GM21360 (cell line): Measurements from ENCODE around the gene NT5M.

ENCODE experiments used
- ATAC-seq: cut with Tn5 transposase; IDR thresholded peaks from one replicate; pipeline ENCODE4 v1.9.1; 2021; ENCODE audit warnings: mild to moderate bottlenecking, moderate library complexity; ENCODE audit not compliant: unreplicated experiment

Gene NT5M

GRCh38 chr17:17352836-17353624 lies 49.9 kb downstream of the NT5M start:
- no peak for ATAC-seq

DNA sequence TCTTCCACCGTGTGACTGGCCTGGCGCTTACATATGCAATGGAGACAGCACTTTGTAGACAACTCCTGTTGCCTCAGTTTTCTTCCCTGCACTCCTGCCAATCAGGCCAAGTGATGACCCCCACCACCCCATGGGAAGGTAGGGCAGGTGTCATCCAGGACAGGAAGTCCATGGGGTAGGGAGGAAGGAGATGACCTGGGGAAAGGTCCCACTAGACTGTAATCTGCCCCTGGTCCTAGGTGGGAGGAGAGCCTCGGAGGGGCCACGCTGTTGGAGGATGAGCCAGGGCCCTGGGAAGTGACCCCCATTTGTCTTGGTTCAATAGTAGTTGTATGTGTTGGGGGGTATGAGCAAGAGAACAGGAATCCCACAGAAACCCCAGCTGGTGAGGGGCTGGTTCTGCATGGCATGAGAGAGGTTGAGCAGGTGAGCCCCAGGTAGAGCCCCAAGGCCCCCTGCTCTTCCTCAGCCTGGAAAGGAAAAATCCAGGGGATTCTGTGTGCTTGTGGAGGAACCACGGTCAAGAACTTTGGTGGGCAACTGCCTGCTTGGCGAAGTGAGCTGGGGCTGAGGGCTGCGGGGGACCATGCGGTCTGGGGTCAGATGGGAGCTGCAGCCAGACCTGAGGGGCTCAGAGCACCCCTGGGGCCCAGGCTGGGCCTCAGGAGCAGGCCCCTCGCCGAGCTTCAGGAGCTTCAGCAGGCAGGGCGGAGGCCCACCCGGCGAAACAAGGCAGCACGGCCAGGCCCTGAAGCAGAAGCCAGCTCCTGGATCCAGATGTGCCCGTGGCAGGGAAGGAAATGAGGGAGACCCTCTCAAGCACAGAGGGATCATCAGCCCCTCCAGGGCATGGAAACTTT lies 50.7 kb downstream of the NT5M start:
- no peak for ATAC-seq

- no peak for ATAC-seq
Observed at GRCh38 chr17:17354560-17355349, 51.6 kb downstream of the NT5M start.

- no peak for ATAC-seq
Observed at GRCh38 chr17:17355426-17355825, 52.3 kb downstream of the NT5M start.

DNA sequence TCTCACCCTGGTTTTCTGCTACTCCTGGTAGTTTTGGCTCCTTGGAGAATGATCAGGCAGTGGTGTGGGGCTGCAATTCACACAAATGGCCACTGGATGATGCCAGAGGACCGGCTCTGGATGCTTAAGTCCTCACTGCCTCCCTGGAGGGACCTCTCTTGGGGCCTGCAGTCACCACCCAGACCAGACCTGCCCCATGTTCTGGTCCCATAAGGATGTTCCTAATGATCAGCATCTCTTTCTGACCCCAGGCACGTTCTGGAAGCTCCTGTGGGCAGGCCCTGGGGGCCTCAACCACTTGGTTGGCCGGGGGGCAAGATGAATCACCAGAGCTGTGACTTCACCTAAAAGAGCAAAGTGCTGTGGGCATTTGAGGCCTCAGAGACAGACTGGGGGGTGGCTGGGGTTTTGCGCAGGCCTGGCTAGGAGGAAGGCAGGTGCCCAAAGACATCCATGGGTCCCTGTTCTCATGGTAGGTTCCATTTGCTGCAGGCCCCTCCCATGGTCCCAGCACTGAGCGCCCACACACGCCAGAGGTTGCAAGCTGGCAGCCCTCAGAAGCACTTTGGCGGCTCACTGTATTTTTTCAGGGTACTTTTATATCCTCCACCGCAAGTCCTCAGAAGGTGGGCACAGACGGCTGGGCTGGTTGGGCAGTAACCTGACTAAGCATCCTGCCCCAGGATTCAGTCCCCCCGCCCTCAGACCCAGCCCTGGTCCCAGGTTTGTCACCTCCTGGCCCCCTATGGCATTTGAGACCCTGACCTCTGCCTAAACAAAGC lies 53.2 kb downstream of the NT5M start:
- no peak for ATAC-seq

- ATAC-seq = no peak
Observed at GRCh38 chr17:17356931-17357270, 53.7 kb downstream of the NT5M start.

- ATAC-seq = no peak
Observed at GRCh38 chr17:17358060-17358751, 55.0 kb downstream of the NT5M start.

DNA sequence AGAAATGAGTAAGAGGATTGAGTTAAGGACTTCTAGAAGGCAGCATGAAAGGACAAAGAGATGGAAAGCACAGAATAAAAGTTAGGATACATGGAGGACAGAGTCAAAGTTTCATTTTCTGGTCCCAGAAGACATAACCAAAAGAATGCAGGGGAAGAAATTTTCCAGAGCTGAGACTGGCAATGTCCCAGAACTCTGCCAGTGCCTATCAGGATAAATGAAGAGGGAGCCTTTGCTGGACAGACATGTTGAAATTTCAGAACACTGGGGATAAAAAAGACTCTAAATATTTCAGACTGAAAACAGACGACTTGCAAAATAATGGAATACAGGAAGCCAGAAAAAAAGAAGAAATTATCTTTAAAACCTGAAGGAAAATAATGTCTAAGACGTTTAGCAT lies 55.7 kb downstream of the NT5M start:
- ATAC-seq = no peak

DNA sequence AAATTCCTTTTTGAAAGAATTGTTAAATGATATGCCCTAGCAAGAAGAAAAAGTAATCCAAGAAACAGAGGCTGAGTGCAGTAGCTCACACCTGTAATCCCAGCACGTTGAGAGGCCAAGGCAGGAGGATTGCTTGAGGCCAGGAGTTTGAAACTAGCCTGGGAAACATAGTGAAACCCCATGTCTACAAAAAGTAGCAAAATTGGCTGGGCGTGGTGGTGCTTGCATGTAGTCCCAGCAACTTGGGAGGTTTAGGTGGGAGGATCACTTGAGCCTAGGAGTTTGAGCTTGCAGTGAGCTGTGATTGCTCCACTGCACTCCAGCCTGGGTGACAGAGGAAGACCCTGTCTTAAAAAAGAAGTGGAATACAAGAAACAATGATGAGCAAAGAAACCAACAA lies 56.1 kb downstream of the NT5M start:
- ATAC-seq = no peak

DNA sequence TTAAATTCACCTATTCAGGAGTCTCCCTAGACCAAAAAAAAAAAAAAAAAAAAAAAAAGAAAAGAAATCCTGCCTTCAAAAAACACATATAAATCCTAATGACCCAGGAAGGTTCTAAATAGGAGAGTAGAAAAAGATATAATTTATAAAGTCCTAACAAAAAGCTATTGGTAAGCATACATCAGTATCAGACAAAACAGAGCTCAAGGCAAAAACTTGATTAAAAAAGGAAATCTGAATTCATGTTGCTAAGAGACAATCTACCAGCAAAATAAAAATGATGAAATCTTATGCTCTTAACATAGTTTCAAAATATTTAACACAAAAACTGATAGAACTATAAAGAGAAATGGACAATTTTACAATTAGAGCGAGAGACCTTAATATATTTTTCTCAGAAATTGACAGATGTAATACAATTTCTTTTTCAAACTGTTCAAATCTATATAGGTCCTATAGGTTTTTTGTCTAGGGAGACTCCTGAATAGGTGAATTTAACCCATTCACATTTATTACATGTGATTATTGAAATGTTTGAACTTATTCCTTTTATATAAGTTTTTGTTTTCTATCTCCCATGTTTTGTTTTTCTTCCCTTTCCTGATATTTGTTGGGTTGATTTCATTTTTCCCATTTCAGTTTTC lies 57.0 kb downstream of the NT5M start:
- ATAC-seq = no peak

DNA sequence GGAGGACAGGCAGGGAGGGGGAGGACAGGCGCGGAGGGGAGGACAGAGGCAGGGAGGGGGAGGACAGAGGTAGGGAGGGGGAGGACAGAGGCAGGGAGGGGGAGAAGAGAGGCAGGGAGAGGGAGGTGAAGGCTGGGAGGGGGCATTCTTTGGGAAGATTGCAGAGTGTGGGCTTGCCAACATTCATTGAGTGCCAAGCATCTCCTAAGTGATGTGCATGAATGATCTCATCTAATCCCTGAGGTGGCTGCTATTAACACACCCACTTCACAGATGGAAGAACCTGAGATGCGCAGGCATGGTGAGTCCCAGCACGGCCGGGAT lies 58.3 kb downstream of the NT5M start:
- no peak for ATAC-seq

DNA sequence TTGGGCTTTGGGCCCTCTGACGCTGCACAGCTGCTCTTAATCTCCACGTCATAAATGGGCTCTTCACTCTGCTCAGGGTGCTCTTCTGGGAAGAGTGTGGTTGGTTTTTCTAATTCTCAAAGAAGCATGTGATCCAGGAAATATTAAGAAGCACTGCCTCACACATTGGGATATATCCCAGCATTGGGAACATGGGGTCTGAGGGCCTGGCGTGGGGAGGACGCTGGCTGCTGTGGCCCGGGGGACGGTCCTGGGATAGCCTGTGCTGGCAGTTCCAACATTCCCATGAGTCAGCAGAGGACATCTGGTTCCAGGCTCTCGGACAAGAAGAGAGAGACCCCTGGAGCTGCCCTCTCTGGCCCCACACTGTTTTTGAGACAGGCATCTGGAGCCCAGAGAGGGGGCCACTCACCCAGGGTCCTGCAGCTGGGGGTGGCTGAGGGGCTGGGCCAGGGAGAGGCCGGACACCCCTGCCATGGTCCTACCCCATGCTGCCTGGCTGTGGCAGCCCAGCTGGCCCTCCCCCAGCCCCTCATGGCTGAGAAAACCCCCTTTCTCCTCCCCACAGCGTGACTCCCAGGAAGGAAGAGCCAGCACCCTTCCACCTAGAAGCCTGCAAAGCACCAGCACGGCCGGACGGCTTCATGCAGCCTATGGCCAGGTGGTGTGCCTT lies 58.8 kb downstream of the NT5M start:
- ATAC-seq = no peak

- ATAC-seq = no peak
Observed at GRCh38 chr17:17362540-17362930, 59.4 kb downstream of the NT5M start.

DNA sequence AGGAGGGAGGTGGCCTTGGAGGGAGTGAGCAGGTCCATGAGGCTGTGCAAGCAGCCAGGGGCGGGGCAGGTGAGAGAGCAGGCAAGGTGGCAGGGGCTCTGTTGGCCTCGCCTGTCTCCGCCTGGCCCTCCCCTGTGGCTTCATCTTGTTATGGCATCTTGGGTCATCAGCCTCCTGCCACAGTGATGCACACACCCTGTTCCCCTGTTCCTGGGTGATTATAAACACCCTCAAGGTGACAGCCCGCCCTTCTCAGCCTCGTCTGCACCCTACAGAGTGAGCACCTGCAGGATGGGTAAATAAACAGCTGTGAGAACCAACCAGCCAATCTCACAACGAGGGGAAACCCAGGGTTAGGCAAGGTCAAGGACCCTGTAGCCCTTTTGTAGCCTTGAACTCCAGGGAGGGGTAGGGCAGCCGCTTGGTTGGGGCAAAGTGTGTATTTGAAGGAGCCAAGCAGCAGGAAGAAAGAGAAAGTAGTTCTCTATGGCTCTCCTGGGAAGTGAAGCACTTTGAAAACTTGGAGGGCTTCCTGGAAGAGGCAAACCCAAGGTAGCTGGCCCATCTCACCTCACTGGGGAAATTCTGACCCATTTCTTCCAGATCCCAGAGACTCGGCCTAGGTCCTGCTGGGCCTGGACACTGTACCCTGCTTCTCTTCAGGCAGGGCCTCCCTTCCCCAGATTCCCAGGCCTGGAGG lies 60.6 kb downstream of the NT5M start:
- no peak for ATAC-seq

- no peak for ATAC-seq
Observed at GRCh38 chr17:17364338-17364667, 61.1 kb downstream of the NT5M start.

- ATAC-seq = no peak
Observed at GRCh38 chr17:17365476-17366110, 62.4 kb downstream of the NT5M start.

DNA sequence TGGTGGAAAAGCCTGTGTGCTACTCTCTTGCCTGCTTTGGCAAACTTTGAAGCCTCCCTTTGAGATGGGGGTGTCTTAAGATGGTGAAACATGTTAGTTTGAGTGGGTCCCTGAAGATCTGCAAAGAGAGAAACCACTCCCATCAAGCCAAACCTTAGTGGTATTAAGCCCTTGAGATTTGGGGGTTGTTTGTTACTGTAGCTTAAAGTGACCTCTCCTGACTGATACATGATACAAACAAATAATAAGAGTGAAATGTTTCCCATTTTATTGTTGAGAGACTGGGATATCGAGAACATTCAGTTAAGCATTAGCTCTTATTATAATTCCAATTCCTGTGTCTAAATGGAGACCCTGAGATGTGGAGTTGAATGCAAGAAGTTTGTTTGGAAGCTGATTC lies 63.1 kb downstream of the NT5M start:
- ATAC-seq = no peak
